HEK293T (cell line): Measurements from ENCODE around the gene TNFRSF8.

Experiments
- CTCF ChIA-PET: fragments of 350-600 bp; formaldehyde crosslinking; extraction: SDS; loops from one replicate; lab custom pipeline; 2021; ENCODE audit warnings: antibody characterized with exemption, inconsistent platforms; lab: Yijun Ruan, JAX
- POLR2A ChIA-PET: fragments of 350-600 bp; formaldehyde crosslinking; extraction: SDS; loops from one replicate; lab custom pipeline; 2020; ENCODE audit warnings: antibody characterized with exemption, inconsistent platforms; lab: Yijun Ruan, JAX
- DNase-seq: peaks from one replicate; pipeline ENCODE4 v3.0.0; 2012; ENCODE audit warnings: mixed read lengths; ENCODE audit errors: extremely low spot score
- ARNT ChIP-seq: fragments of 450-650 bp; IDR thresholded peaks from 2 replicates; pipeline ENCODE4 v1.6.1; 2017; ENCODE audit warnings: mild to moderate bottlenecking
- BHLHE40 ChIP-seq: fragments of 450-650 bp; IDR thresholded peaks from 2 replicates; pipeline ENCODE4 v1.6.1; 2016; ENCODE audit warnings: mild to moderate bottlenecking, moderate library complexity, borderline replicate concordance
- CTBP1 ChIP-seq: fragments of 450-650 bp; IDR thresholded peaks from 2 replicates; pipeline ENCODE4 v1.6.1; 2016; ENCODE audit warnings: borderline replicate concordance
- ELF4 ChIP-seq: fragments of 450-650 bp; IDR thresholded peaks from 2 replicates; pipeline ENCODE4 v1.6.1; 2017; ENCODE audit warnings: antibody characterized with exemption
- FOXA1 ChIP-seq: fragments of 450-650 bp; IDR thresholded peaks from 2 replicates; pipeline ENCODE4 v1.6.1; 2016; ENCODE audit warnings: mild to moderate bottlenecking
- FOXK2 ChIP-seq: fragments of 450-650 bp; IDR thresholded peaks from 2 replicates; pipeline ENCODE4 v1.6.1; 2016; ENCODE audit warnings: mild to moderate bottlenecking
- FOXM1 ChIP-seq: fragments of 450-650 bp; IDR thresholded peaks from 2 replicates; pipeline ENCODE4 v1.6.1; 2017; ENCODE audit warnings: mild to moderate bottlenecking, borderline replicate concordance
- HDGF ChIP-seq: fragments of 450-650 bp; IDR thresholded peaks from 2 replicates; pipeline ENCODE4 v1.6.1; 2017; ENCODE audit warnings: antibody characterized with exemption, borderline replicate concordance
- L3MBTL2 ChIP-seq: fragments of 450-650 bp; conservative IDR thresholded peaks from 2 replicates; pipeline ENCODE4 v1.6.1; 2016; ENCODE audit warnings: mild to moderate bottlenecking
- LEF1 ChIP-seq: fragments of 450-650 bp; IDR thresholded peaks from 2 replicates; pipeline ENCODE4 v1.6.1; 2017; ENCODE audit warnings: mild to moderate bottlenecking, borderline replicate concordance
- NFRKB ChIP-seq: fragments of 450-650 bp; IDR thresholded peaks from 2 replicates; pipeline ENCODE4 v1.6.1; 2016; ENCODE audit warnings: mild to moderate bottlenecking, moderate library complexity
- PKNOX1 ChIP-seq: fragments of 450-650 bp; IDR thresholded peaks from 2 replicates; pipeline ENCODE4 v1.6.1; 2016
- SP1 ChIP-seq: fragments of 450-650 bp; IDR thresholded peaks from 2 replicates; pipeline ENCODE4 v1.6.1; 2017
- SUZ12 ChIP-seq: fragments of 450-650 bp; IDR thresholded peaks from 2 replicates; pipeline ENCODE4 v1.6.1; 2016; ENCODE audit warnings: mild to moderate bottlenecking
- TARDBP ChIP-seq: fragments of 450-650 bp; IDR thresholded peaks from 2 replicates; pipeline ENCODE4 v1.6.1; 2016
- ZNF384 ChIP-seq: fragments of 450-650 bp; IDR thresholded peaks from 2 replicates; pipeline ENCODE4 v1.6.1; 2016

Gene TNFRSF8

GRCh38 chr1:12142891-12143630, 80.0 kb downstream of the TNFRSF8 start:
- ChIA-PET POLR2A (no interaction called here), CTCF (interaction anchor here (0.5 kb wide), 1 partner anchor 64 kb away, joined by 3 read pairs; no protein-coding TSS in a partner anchor)
- TF ChIP-seq ARNT (no peak), FOXK2 (no peak), LEF1 (no peak), L3MBTL2 (no peak), FOXA1 (no peak), NFRKB (no peak), FOXM1 (no peak), PKNOX1 (no peak), CTBP1 (no peak), SUZ12 (no peak), TARDBP (no peak), ZNF384 (no peak), SP1 (no peak), ELF4 (no peak), BHLHE40 (no peak), HDGF (no peak)

GRCh38 chr1:12143631-12144155, 80.6 kb downstream of the TNFRSF8 start:
- TF ChIP-seq L3MBTL2 (no peak), BHLHE40 (no peak), PKNOX1 (no peak), SP1 (no peak), NFRKB (no peak), ARNT (no peak), LEF1 (no peak), SUZ12 (no peak), ELF4 (no peak), FOXA1 (no peak), HDGF (no peak), CTBP1 (no peak), ZNF384 (no peak), TARDBP (no peak), FOXM1 (no peak), FOXK2 (no peak)
- ChIA-PET CTCF (interaction anchor here (0.5 kb wide), 1 partner anchor 64 kb away, joined by 3 read pairs; no protein-coding TSS in a partner anchor), POLR2A (no interaction called here)
- DNase-seq = no peak

More at GRCh38 chr1:12142891-12143630, 80.0 kb downstream of the TNFRSF8 start:
- DNase-seq = no peak

- POLR2A ChIA-PET = no interaction called here
- CTCF ChIA-PET = no interaction called here
- no peak for DNase-seq
- TF ChIP-seq FOXA1 (no peak), TARDBP (no peak), HDGF (no peak), LEF1 (no peak), FOXK2 (no peak), ARNT (no peak), L3MBTL2 (no peak)
These were observed 81.1 kb downstream of the TNFRSF8 start for GRCh38 chr1:12144236-12144635.

GRCh38 chr1:12144969-12145368, 81.9 kb downstream of the TNFRSF8 start:
- TF ChIP-seq ZNF384 = no peak
- ChIA-PET CTCF (no interaction called here), POLR2A (no interaction called here)
- DNase-seq = no peak

GRCh38 chr1:12145616-12146342, 82.7 kb downstream of the TNFRSF8 start:
- ChIA-PET POLR2A (no interaction called here), CTCF (no interaction called here)

More at GRCh38 chr1:12145616-12146342, 82.7 kb downstream of the TNFRSF8 start:
- TF ChIP-seq TARDBP = no peak
- TF ChIP-seq PKNOX1 = no peak
- no peak for TF ChIP-seq SUZ12
- no peak for TF ChIP-seq ARNT
- no peak for TF ChIP-seq FOXA1
- no peak for TF ChIP-seq HDGF
- no peak for TF ChIP-seq NFRKB
- TF ChIP-seq ELF4 = no peak
- TF ChIP-seq FOXK2 = no peak
- no peak for TF ChIP-seq LEF1
- TF ChIP-seq L3MBTL2 = no peak
- no peak for TF ChIP-seq SP1
- TF ChIP-seq FOXM1 = no peak
- no peak for DNase-seq
